Measurements from ENCODE around the gene GPRC5A. TPM values are rescaled to one million over a fixed set of nuclear protein-coding genes. Genes with fewer than 3 reads are reported as not detected.

The GPRC5A gene
- total and polyA plus RNA-seq, 3 donors from 2014 or later, result 1.9 to 2.8 (median 2.7) TPM

- 93 to 98% methylated on average over 2 of the region's 2 CpGs for WGBS, 2 donors
- intact Hi-C loops (cut with DNase I; ENCODE audit: low total_unique reads), result no loop called here
- TF ChIP-seq CTCF (IDR thresholded peaks at IDR 0.05) (no peak), POLR2A (IDR thresholded peaks at IDR 0.05) (no peak)
These were observed 27.1 kb upstream of the GPRC5A start for GRCh38 chr12:12864243-12864642.

DNA sequence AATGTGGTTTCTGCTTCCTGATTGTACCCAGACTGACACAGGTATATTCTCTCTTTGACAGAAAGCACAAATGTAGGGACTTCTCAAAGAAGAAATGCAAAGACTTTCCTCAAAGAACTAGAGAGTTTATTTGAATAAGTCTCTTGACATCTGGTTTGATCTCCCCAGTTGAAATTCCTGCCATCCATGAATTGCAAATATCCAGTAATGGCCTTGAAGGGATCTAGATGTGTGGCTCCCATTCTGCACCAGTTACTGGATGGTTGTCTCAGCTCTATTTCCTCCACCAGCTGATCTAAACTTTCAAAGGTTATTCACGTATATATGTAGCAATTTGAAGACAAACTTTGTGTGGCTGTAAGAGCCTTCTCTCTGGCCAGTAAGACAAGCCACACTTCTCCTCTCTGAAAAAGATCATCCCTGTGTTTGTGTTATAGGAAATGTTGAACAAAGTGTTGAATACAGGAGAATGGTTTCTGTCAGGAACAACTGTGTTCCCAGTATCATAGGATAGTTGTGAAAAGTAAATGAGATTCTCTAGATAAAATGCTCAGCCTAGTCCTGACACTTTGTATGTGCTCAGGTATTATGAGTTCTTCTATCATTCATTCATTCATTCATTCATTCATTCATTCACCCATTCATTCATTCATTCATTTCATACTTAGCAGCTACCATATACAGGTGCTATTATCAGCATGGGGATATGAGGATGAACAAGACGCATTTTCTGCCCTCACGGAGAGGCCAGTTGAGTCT lies 22.7 kb upstream of the GPRC5A start:
- no peak overlapping the region for H3K4me3 ChIP-seq
- no peak overlapping the region for H3K27ac ChIP-seq
- 73 to 88% methylated on average over 3 of the region's 3 CpGs for WGBS, 2 donors
- DNase-seq, result no peak
- no peaks in the 10 kb centered on the region for H3K9me3 ChIP-seq
- H3K4me1 ChIP-seq, result no peaks in the 10 kb centered on the region
- H3K36me3 ChIP-seq (ENCODE audit: low read depth, missing control alignments), result no peaks in the 10 kb centered on the region
- H3K27me3 ChIP-seq, result no peaks in the 10 kb centered on the region
- intact Hi-C loops (cut with DNase I; ENCODE audit: low total_unique reads), result no loop called here
- TF ChIP-seq POLR2A (IDR thresholded peaks at IDR 0.05), result no peak
- TF ChIP-seq CTCF (IDR thresholded peaks at IDR 0.05), result no peak

More at GRCh38 chr12:12864243-12864642, 27.1 kb upstream of the GPRC5A start:
- DNase-seq, result no peak
- Histone ChIP-seq H3K4me1 (no peaks in the 10 kb centered on the region), H3K4me3 (no peak overlapping the region), H3K36me3 (ENCODE audit: low read depth, missing control alignments) (no peaks in the 10 kb centered on the region), H3K9me3 (no peaks in the 10 kb centered on the region), H3K27me3 (no peaks in the 10 kb centered on the region), H3K27ac (no peak overlapping the region)

DNA sequence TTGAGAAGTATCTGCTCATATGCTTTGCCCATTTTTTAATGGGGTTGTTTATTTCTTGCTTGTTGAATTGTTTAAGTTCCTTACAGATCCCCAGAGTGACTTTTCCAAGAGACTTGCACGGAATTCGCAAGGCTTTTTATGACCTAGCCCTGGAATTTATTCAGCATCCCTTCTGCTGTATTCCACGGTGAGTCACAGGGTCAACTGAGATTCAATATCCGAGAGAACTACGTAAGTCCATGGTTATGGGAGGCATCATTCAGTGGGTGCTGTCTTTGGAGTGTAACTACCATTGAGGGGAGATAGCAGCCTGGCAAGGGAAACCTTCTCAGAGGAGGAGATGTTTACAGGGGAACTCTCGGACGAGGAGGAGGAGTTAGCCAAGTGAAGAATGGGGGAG lies 20.9 kb upstream of the GPRC5A start:
- TF ChIP-seq CTCF (IDR thresholded peaks at IDR 0.05), result no peak
- TF ChIP-seq POLR2A (IDR thresholded peaks at IDR 0.05), result no peak

GRCh38 chr12:12871587-12872138 lies 19.7 kb upstream of the GPRC5A start:
- WGBS, 2 donors, result 92 to 93% methylated on average over 6 of the region's 6 CpGs
- Histone ChIP-seq H3K36me3 (ENCODE audit: low read depth, missing control alignments) (no peaks in the 10 kb centered on the region), H3K27ac (no peak overlapping the region), H3K4me1 (no peaks in the 10 kb centered on the region), H3K9me3 (no peaks in the 10 kb centered on the region), H3K4me3 (no peak overlapping the region), H3K27me3 (no peaks in the 10 kb centered on the region)
- intact Hi-C loops (cut with DNase I; ENCODE audit: low total_unique reads), result no loop called here
- TF ChIP-seq POLR2A (IDR thresholded peaks at IDR 0.05) (no peak), CTCF (IDR thresholded peaks at IDR 0.05) (no peak)
- DNase-seq, result no peak

More for the DNA sequence above, 20.9 kb upstream of the GPRC5A start:
- intact Hi-C loops (cut with DNase I; ENCODE audit: low total_unique reads), result no loop called here
- WGBS, 2 donors, result 89 to 91% methylated on average over 7 of the region's 7 CpGs
- no peak for DNase-seq
- no peaks in the 10 kb centered on the region for H3K4me1 ChIP-seq
- H3K4me3 ChIP-seq, result no peak overlapping the region
- H3K27me3 ChIP-seq, result no peaks in the 10 kb centered on the region
- no peak overlapping the region for H3K27ac ChIP-seq
- no peaks in the 10 kb centered on the region for H3K9me3 ChIP-seq
- H3K36me3 ChIP-seq (ENCODE audit: low read depth, missing control alignments), result no peaks in the 10 kb centered on the region
